GM10248 (cell line): ENCODE results near the gene MAP3K8.
"Not testable (repeated sequence)": the region's sequence is repeated elsewhere in the genome, so short reads cannot be mapped to it uniquely, and the experiment has no call there.

ENCODE experiments used
- CTCF ChIA-PET: fragments of 300-600 bp; sonication (Branson Sonifier 250); formaldehyde crosslinking; extraction: SDS; loops from one replicate; lab custom pipeline; 2021; ENCODE audit warnings: antibody characterized with exemption; lab: Yijun Ruan, JAX
- POLR2A ChIA-PET: fragments of 350-650 bp; sonication (Branson Sonifier 250); formaldehyde crosslinking; extraction: SDS; loops from one replicate; lab custom pipeline; 2020; ENCODE audit warnings: antibody characterized with exemption; lab: Yijun Ruan, JAX
- DNase-seq: peaks from one replicate; pipeline ENCODE4 v3.0.0; 2012; ENCODE audit errors: extremely low spot score
- TF ChIP-seq, protein P1 (sequence below): IDR thresholded peaks from 2 replicates; pipeline ENCODE4 v1.5.1; 2012; ENCODE audit warnings: mild to moderate bottlenecking, low read depth; ENCODE audit errors: extremely low read depth, missing control alignments, control extremely low read depth

The MAP3K8 gene

DNA sequence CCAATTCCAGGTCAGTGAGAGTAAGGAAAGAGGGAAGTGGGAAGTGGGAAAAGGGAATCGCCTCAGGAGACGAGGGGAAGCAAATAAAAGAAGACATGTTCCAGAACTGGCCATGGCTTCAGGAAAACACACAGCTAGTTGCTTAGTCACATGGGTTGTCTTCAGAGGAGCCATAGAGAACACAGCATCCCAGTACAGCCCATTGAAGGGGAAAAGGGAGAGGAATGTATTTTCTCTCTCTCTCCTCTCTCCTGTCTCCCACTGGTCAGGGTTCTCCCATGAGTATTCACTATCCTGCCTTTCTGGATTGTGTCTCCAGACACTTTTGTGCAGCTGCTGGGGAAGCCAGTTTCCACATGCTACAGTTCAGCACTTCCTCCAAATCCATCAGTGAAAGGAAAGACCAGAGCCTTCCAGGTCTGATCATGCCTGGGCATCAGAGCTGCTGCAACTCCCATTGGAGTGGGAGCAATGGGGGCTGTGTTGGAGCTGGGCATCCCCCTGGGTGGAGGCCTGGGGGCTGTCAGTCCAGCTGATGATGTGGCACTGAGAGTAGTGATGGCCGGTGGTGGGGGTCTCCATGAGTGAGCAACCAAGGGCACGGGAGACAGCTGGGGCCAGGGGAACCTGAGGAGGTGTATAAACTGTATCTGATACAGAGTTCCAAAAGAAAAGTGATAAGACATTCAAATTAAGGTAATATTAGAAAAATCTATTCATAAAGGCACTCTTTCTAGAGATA lies 38.6 kb downstream of the MAP3K8 start:
- DNase-seq: no peak
- ChIA-PET POLR2A (no interaction called here), CTCF (interaction anchor here (0.9 to 2.6 kb wide), 4 partner anchors 11 to 61 kb away, joined by 3 to 8 read pairs (median 4); no protein-coding TSS in a partner anchor)
- TF ChIP-seq, protein P1, sequence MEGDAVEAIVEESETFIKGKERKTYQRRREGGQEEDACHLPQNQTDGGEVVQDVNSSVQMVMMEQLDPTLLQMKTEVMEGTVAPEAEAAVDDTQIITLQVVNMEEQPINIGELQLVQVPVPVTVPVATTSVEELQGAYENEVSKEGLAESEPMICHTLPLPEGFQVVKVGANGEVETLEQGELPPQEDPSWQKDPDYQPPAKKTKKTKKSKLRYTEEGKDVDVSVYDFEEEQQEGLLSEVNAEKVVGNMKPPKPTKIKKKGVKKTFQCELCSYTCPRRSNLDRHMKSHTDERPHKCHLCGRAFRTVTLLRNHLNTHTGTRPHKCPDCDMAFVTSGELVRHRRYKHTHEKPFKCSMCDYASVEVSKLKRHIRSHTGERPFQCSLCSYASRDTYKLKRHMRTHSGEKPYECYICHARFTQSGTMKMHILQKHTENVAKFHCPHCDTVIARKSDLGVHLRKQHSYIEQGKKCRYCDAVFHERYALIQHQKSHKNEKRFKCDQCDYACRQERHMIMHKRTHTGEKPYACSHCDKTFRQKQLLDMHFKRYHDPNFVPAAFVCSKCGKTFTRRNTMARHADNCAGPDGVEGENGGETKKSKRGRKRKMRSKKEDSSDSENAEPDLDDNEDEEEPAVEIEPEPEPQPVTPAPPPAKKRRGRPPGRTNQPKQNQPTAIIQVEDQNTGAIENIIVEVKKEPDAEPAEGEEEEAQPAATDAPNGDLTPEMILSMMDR: no peak

DNA sequence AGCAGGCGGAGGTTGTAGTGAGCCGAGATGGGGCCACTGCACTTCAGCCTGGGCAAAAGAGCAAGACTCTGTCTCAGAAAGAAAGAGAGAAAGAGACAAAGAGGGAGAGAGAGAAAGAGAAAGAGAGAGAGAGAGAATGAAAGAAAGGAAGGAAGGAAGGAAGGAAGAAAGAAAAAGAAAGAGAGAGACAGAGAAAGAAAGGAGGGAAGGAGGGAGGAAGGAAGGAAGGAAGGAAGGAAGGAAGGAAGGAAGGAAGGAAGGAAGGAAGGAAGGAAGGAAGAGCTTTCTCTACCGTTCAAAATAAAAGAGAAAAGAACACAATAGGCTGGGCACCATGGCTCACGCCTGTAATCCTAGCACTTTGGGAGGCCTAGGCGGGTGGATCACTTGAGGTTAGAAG lies 41.5 kb downstream of the MAP3K8 start:
- DNase-seq, POLR2A ChIA-PET: not testable (repeated sequence)

DNA sequence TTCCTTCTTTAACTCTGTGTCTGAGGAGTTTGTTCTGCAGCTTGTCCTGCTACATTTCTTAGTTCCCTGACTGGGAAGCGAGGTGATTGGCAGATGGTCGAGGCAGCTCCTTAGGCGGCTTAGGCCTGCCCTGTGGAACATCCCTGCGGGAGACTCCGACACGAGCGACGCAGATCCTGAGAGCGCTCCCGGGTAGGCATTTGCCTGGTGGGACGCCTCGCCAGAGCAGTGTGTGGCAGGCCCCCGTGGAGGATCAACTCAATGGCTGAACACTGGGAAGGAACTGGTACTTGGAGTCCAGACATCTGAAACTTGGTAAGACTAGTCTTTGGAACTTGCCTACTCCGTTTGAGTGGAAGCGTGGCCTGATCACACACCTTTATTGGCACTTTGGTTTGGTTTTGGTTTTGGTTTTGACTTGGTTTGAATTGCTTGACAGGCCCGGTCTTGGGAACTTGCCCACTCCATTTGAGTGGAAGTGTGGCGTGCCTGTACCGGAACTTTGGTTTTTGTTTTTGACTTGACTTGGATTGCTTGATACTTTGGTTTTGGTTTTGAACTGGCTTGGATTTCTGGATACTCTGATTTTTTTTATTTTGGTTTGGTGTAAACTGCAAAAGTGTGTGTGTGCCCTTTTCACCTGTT lies 42.6 kb downstream of the MAP3K8 start:
- DNase-seq: no peak
- POLR2A ChIA-PET: no interaction called here
- TF ChIP-seq, protein P1: no peak
- CTCF ChIA-PET: no interaction called here

More for the DNA sequence above, 41.5 kb downstream of the MAP3K8 start:
- CTCF ChIA-PET: not testable (repeated sequence)

DNA sequence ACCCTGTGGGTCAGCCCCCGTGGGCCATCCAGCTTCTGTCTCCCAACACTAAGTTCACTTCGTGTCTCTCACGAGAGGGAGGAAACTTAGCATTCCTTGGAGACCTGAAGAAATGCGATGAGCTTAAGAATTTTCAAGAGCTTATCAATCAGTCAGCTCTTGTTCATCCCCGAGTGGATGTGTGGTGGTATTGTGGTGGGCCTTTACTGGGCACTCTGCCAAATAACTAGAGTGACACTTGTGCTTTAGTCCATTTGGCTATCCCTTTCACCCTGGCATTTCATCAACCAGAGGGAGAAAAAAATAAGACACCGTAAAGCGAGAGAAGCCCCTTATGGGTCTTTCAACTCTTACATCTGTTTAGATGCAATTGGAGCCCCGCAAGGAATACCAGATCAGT lies 45.5 kb downstream of the MAP3K8 start:
- DNase-seq, POLR2A ChIA-PET: not testable (repeated sequence)
- CTCF ChIA-PET: interaction anchor here (1.0 to 1.5 kb wide), 2 partner anchors 11 to 12 kb away, joined by 3 read pairs; no protein-coding TSS in a partner anchor

DNA sequence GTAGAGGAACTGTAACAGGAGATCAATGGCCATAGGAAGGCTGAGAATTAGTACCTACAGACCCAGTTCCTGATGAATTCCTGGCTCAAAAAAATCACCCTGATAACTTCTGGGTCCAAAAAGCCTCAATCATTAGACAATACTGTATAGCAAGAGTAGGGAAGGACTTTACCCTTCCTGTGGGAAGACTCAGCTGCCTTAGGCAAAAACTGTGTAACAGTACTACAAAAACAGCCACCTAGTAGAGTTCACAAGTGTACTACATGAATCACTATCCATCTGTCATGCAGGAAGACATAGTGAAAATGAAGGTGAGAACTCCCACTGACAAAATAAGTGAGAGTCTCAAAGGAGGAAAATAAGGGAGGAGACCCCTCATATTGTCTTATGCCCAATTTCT lies 47.6 kb downstream of the MAP3K8 start:
- no peak for DNase-seq
- TF ChIP-seq, protein P1: no peak
- POLR2A ChIA-PET: no interaction called here
- CTCF ChIA-PET: no interaction called here

DNA sequence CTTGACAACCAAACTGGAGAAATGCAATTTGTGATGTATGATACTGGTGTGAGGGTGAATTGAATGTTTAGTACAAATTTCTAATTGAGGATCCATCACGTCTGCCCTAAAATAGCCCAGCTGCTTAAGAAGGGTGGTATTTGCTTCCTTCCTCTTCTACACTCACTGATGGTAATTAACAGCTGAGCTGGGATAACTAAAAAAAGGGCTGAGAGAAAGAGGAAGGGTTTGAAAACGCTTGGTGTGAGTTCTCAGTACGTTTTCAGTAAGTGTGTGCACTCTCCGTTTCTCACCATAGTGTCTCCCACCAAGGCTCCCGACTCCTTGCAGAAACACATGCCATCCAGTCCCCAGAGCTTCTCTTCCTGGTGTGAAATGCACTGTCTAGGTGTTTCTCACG lies 54.3 kb downstream of the MAP3K8 start:
- ChIA-PET CTCF (interaction anchor here (1.0 to 2.5 kb wide), 12 partner anchors 9 to 75 kb away, joined by 3 to 11 read pairs (median 3); no protein-coding TSS in a partner anchor), POLR2A (interaction anchor here (1.1 kb wide), 1 partner anchor 54 kb away, joined by 4 read pairs; the partner anchor contains the start of gene MAP3K8)
- TF ChIP-seq, protein P1: no peak
- DNase-seq: no peak

DNA sequence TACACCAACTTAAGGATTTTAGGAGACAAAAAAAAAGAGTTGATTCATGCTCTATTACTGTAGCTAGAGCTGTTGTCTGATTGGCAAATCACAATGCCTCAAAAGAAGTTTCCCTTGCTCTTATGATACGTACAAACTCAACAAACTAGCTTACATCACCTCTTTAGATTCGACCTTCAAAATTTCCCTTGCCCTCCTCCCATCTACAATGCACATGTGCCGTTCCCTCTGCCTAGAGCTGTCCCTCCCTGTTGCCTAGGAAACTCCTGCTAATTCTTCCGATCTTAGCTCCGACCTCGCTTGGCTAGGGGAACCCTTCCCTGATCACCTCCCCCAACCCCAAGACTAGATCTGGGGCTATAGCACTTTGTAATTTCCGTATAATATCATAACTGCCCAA lies 55.4 kb downstream of the MAP3K8 start:
- ChIA-PET CTCF (interaction anchor here (0.8 to 2.5 kb wide), 10 partner anchors 8 to 48 kb away, joined by 3 to 11 read pairs (median 5); no protein-coding TSS in a partner anchor), POLR2A (no interaction called here)
- no peak for DNase-seq
- TF ChIP-seq, protein P1: no peak
